Smooth muscle cell (in vitro differentiated cells): Measurements from ENCODE around the gene CDK11B. TPM values are rescaled to one million over a fixed set of nuclear protein-coding genes. Genes with fewer than 3 reads are reported as not detected.
A peak's percentile ranks its signal among the peaks of the same experiment; 100 is the strongest.
"Not testable (repeated sequence)": the region's sequence is repeated elsewhere in the genome, so short reads cannot be mapped to it uniquely, and the experiment has no call there.

Experiments used
- DNase-seq: peaks from one replicate; lab custom pipeline; 2025; ENCODE audit not compliant: unreplicated experiment; lab: John Stamatoyannopoulos, UW
- H2AFZ ChIP-seq: fragments of 200-600 bp; sonication (generic); 2 replicates; pipeline ENCODE4 v1.6.0; 2016; ENCODE audit warnings: antibody characterized with exemption, low read depth, mild to moderate bottlenecking
- H3F3A ChIP-seq: fragments of 200-600 bp; sonication (generic); 2 replicates; pipeline ENCODE4 v1.6.0; 2017; ENCODE audit warnings: antibody characterized with exemption, low read depth
- H3K27ac ChIP-seq: fragments of 200-600 bp; sonication (generic); 2 replicates; pipeline ENCODE4 v1.5.1; 2016; ENCODE audit warnings: low read depth, mild to moderate bottlenecking
- H3K27me3 ChIP-seq: fragments of 200-600 bp; sonication (generic); 2 replicates; pipeline ENCODE4 v1.6.1; 2016; ENCODE audit warnings: low read depth, mild to moderate bottlenecking
- H3K36me3 ChIP-seq: fragments of 200-600 bp; sonication (generic); 2 replicates; pipeline ENCODE4 v1.5.1; 2016; ENCODE audit warnings: low read depth
- H3K4me1 ChIP-seq: fragments of 200-600 bp; sonication (generic); 2 replicates; pipeline ENCODE4 v1.5.1; 2016; ENCODE audit warnings: low read depth
- H3K4me2 ChIP-seq: fragments of 200-600 bp; sonication (generic); 2 replicates; pipeline ENCODE4 v1.6.0; 2016; ENCODE audit warnings: mild to moderate bottlenecking
- H3K4me3 ChIP-seq: fragments of 200-600 bp; sonication (generic); 2 replicates; pipeline ENCODE4 v1.5.1; 2016; ENCODE audit warnings: mild to moderate bottlenecking
- H3K79me2 ChIP-seq: fragments of 200-600 bp; sonication (generic); 2 replicates; pipeline ENCODE4 v1.6.0; 2016; ENCODE audit warnings: low read depth, mild to moderate bottlenecking
- H3K9ac ChIP-seq: fragments of 200-600 bp; sonication (generic); 2 replicates; pipeline ENCODE4 v1.6.0; 2016; ENCODE audit warnings: low read depth
- H3K9me3 ChIP-seq: fragments of 200-600 bp; sonication (generic); replicated peaks from 2 replicates; pipeline ENCODE4 v1.5.1; 2016; ENCODE audit warnings: low read depth
- H4K20me1 ChIP-seq: fragments of 200-600 bp; sonication (generic); 2 replicates; pipeline ENCODE4 v1.6.0; 2016; ENCODE audit warnings: low read depth
- WGBS: methylation state at CpG from one replicate; pipeline ENCODE4 v1.1.7; 2016; ENCODE audit warnings: low lambda C conversion rate; 5-methylcytosine and 5-hydroxymethylcytosine counted together
- polyA plus RNA-seq: library from polyadenylated mRNA; unstranded; fragments of >200 nt; fragmentation: Nextera tagmentation; extraction: Ambion mirVana; gene quantifications from 2 replicates; pipeline ENCODE4 v1.2.1, GENCODE V29; 2016
- total RNA-seq: library from RNA; depleted of rRNA; stranded (reverse); fragments of >200 nt; gene quantifications from 2 replicates; pipeline ENCODE4 v1.2.3, GENCODE V29; 2014
- TF ChIP-seq, protein P1 (sequence below): fragments of 200-600 bp; sonication (generic); IDR thresholded peaks from 2 replicates; pipeline ENCODE4 v1.5.1; 2017; ENCODE audit warnings: borderline replicate concordance, mild to moderate bottlenecking, antibody characterized with exemption; ENCODE audit not compliant: insufficient read depth, poor library complexity, severe bottlenecking

The CDK11B gene
- total RNA-seq (12.1 and 15.6 TPM in 2 replicates), polyA plus RNA-seq (13.7 and 21.1 TPM in 2 replicates)

DNA sequence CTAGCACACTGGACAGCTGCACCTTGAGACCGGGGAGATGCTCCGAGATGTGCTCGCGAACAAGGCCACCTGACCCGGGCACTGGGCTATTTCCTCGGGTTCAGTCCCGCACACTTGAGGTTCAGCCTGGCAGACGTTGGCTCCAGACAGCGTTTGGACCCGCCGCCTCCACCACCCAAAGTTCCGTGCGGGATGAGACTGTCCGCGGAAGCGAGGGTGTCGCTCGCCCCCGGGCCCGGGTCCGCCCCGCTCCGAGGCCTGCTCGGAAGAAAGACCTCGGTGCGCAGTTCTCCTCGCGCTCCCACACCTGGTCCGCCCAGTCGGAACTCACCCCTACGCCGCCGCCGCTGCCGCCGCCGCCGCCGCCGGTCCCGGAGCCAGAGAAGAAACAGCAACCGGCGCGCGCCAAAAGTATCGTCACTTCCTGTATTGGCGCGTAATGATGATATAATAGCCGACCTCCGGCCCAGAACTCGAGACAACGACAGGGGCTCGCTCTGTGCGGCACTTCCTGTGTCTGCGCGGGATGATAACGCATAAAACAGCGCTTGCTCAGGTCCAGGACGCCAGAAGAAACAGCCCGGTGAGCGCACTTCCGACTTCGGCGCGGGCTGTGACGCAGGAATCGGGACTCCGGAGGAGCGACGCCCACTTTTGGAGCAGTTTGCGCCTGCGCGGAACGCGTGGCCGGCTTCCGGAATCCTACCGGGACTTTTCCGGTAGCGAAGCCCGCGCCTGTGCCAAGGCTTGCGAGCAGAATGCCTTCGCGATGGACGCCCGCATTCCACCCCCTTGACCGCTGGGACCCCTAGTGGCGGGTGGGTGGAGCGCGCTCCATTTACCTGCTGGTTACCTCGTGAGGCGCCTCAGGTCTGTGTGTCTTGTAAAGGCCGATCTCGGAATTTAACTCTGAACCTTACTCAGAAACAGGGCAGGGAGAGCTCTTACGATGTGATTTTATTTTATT lies at the start of gene CDK11B:
CDK11B (minus strand) TSS at position 422 of the 967 bp plus-strand sequence. CDS start 1,519 bp downstream, outside the sequence.
- peak; percentile 73 for DNase-seq
- not testable (repeated sequence) for H3K27me3 ChIP-seq, H4K20me1 ChIP-seq, H3K4me1 ChIP-seq, H3K9me3 ChIP-seq, H3K36me3 ChIP-seq, H3F3A ChIP-seq
- H3K27ac ChIP-seq = peak within 1 kb of the TSS; percentile 99
- TF ChIP-seq, protein P1, sequence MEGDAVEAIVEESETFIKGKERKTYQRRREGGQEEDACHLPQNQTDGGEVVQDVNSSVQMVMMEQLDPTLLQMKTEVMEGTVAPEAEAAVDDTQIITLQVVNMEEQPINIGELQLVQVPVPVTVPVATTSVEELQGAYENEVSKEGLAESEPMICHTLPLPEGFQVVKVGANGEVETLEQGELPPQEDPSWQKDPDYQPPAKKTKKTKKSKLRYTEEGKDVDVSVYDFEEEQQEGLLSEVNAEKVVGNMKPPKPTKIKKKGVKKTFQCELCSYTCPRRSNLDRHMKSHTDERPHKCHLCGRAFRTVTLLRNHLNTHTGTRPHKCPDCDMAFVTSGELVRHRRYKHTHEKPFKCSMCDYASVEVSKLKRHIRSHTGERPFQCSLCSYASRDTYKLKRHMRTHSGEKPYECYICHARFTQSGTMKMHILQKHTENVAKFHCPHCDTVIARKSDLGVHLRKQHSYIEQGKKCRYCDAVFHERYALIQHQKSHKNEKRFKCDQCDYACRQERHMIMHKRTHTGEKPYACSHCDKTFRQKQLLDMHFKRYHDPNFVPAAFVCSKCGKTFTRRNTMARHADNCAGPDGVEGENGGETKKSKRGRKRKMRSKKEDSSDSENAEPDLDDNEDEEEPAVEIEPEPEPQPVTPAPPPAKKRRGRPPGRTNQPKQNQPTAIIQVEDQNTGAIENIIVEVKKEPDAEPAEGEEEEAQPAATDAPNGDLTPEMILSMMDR = peak; percentile 19
- WGBS = 1% methylated on average over 58 of the region's 96 CpGs
- H2AFZ ChIP-seq = peak within 1 kb of the TSS; percentile 51
- peak within 1 kb of the TSS; percentile 98 for H3K9ac ChIP-seq
- H3K4me2 ChIP-seq = peak within 1 kb of the TSS; percentile 82
- peak within 1 kb of the TSS; percentile 63 for H3K4me3 ChIP-seq
- peaks cover 28% of the 10 kb centered on the region for H3K79me2 ChIP-seq

DNA sequence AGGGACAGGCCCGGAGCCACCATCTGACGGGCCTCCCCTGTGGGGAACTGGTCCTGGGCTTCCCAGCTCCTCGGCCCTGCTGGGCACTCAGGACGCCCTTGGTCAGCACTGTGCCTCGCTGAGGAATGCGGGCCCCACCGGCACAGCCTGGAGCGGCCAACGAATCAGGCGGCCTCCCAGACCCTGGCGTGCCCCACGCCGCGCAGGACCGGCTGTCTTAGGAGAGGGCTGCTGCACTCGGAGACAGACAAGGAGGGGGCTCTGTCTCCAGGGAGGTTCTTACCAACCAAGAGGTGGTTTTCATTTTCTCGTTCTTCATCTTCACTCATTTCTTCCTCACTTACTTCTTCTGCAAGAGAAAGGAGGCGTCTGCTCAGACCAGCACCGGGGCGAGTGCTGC lies 49.1 kb upstream of the CDK11B start:
- H3K27me3 ChIP-seq, H3K9ac ChIP-seq, H2AFZ ChIP-seq, H4K20me1 ChIP-seq, H3K4me2 ChIP-seq, H3K36me3 ChIP-seq, H3K4me1 ChIP-seq, H3K27ac ChIP-seq, H3K79me2 ChIP-seq, DNase-seq, H3K4me3 ChIP-seq, H3K9me3 ChIP-seq, H3F3A ChIP-seq: not testable (repeated sequence)
- WGBS = over 99% methylated on average over 16 of the region's 20 CpGs

DNA sequence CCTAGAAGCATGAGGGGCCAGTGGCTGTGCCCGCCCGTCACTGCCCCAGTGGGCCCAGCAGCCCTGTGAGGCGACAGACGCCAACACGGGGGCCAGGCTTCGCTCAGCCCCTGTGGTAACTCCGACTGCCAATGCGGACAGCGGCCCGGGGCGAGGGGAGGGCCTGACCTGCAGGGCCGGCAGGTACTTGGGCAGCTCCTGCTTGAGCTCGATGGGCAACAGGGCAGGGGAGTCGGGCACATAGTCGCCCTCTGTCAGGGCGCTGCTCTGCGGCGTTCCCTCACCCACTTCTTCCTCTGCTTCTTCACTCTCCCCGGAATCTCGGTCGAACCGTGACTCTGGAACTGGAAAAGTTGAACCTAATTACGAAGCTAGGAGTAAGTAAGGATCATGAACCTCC lies 48.4 kb upstream of the CDK11B start:
- not testable (repeated sequence) for H3K4me3 ChIP-seq, H3K9ac ChIP-seq, H3F3A ChIP-seq, H3K27me3 ChIP-seq, H3K79me2 ChIP-seq, H2AFZ ChIP-seq, H3K4me2 ChIP-seq, H3K9me3 ChIP-seq, H4K20me1 ChIP-seq, H3K36me3 ChIP-seq, DNase-seq, H3K27ac ChIP-seq, H3K4me1 ChIP-seq
- 95% methylated on average over 9 of the region's 23 CpGs for WGBS

DNA sequence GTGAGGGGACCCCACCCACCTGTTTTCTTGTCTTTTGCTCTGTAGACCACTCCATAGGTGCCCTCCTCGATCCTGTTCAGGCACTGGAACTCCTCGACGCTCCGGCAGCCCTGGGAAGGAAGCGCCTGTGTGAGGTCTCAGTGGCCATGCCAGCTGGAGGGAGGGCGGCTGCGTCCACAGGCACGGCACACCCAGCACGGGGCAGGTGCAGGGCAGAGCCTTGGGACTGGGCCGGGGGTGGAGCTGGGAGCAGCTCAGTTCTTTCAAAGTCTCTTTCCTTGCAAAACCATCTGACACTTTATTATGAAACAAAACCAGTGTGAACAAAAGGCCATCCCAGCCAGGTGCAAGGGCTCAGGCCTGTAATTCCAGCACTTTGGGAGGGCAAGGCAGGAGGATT lies 46.8 kb upstream of the CDK11B start:
- not testable (repeated sequence) for H3K79me2 ChIP-seq, H4K20me1 ChIP-seq, H3K36me3 ChIP-seq, H3F3A ChIP-seq, H3K27ac ChIP-seq, H2AFZ ChIP-seq, H3K9ac ChIP-seq, H3K4me3 ChIP-seq, H3K4me1 ChIP-seq, H3K4me2 ChIP-seq, DNase-seq, H3K9me3 ChIP-seq, H3K27me3 ChIP-seq
- WGBS = 96% methylated on average over 9 of the region's 10 CpGs

DNA sequence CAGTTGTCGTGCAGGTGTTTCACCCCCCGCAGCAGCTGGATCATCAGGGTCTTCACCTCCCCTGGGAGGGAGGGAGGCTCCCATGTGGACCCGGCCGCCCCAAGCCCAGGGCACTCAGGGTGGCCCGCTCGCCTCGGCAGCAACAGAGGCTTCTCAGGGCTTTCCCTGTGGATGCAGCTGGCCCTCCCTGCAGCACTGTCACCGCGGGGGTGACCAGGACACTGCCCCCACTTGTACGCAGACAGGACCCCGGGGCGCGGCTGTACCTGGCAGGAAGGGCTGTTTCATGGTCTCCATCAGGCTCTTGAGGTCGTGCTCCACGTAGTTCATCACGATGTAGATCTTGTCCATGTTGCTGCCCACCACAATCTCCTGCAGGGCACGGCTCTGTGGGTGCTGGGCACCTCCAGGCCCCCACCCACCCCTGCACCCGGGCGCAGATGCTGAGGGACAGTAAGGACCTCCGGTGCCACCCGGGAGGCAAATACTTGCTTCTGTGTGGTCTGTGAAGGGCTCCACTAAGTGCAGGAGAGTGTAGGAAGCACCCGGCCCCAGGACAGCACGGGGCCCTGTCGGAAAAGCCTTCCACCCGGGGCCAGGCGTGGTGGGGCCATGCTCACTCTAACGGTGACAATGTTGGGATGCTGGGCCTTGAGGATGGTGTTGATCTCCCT lies 45.6 kb upstream of the CDK11B start:
- not testable (repeated sequence) for H3K27ac ChIP-seq, H3K27me3 ChIP-seq, H3K79me2 ChIP-seq, H3F3A ChIP-seq, H3K9ac ChIP-seq, H3K36me3 ChIP-seq, H2AFZ ChIP-seq, H3K9me3 ChIP-seq, H4K20me1 ChIP-seq, H3K4me3 ChIP-seq, H3K4me1 ChIP-seq, DNase-seq, H3K4me2 ChIP-seq
- WGBS = 94% methylated on average over 25 of the region's 27 CpGs
